D721Med (cell line): ENCODE results near the gene CMKLR1.

ENCODE experiments used
- DNase-seq: peaks from one replicate; pipeline ENCODE4 v3.0.0; 2011; ENCODE audit warnings: low spot score; ENCODE audit not compliant: insufficient read length
- FAIRE-seq: peaks from 2 replicates; lab custom pipeline; 2011; peaks lifted over from hg19 to GRCh38; lab: Jason Lieb, UNC
- TF ChIP-seq, protein P1 (sequence below): IDR thresholded peaks from 2 replicates; pipeline ENCODE4 v1.5.1; 2012; ENCODE audit warnings: mild to moderate bottlenecking, control low read depth; ENCODE audit not compliant: insufficient read depth; ENCODE audit errors: missing control alignments

CMKLR1 gene

GRCh38 chr12:108346727-108347710 is 7.9 kb upstream of the CMKLR1 start:
- no peak for DNase-seq
- TF ChIP-seq, protein P1, sequence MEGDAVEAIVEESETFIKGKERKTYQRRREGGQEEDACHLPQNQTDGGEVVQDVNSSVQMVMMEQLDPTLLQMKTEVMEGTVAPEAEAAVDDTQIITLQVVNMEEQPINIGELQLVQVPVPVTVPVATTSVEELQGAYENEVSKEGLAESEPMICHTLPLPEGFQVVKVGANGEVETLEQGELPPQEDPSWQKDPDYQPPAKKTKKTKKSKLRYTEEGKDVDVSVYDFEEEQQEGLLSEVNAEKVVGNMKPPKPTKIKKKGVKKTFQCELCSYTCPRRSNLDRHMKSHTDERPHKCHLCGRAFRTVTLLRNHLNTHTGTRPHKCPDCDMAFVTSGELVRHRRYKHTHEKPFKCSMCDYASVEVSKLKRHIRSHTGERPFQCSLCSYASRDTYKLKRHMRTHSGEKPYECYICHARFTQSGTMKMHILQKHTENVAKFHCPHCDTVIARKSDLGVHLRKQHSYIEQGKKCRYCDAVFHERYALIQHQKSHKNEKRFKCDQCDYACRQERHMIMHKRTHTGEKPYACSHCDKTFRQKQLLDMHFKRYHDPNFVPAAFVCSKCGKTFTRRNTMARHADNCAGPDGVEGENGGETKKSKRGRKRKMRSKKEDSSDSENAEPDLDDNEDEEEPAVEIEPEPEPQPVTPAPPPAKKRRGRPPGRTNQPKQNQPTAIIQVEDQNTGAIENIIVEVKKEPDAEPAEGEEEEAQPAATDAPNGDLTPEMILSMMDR = no peak
- FAIRE-seq = no peak

DNA sequence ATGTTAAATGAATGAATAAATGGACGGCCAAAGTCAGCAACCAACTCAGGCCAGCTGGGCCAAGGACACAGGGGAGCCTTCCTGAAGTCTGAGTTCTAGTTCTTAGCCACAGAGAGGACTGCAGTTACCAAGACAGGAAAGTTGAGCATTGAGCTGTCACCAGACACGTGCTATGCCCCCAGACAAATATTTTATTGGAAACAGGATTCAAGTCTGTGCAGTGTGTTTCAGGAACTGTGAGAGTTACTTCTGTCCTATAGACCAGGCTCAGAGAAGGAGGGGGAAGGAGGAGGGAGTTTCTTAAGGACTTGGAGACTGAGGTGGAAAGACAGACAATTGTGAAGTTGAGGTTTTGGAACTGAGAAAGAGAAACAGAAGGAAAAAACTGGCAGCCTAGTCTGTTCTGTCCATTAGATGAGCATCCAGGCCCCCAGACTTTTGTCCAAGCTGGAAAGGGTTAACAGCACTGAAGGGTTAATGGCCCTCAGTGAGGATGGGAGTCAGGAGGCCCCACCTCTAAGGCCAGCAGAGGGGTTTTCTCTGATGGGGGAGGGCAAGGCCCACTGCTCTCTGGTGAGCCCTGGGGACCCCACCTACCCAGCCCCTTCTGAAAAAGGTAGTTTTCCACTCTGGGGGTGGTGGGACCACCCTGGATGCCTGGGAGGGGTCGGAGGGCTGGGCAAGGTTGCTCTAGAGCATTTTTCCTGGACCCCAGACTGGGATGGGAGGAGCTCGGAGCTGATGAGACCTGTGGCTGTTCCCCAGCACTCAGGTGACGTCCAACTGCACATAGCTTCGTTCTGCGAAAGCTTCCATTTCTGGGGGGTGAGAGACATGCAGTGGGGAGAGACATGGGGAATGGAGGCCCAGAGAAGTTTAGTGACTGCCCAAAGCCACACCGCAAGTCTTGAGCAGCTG is 6.9 kb upstream of the CMKLR1 start:
- no peak for FAIRE-seq
- TF ChIP-seq, protein P1 = no peak

DNA sequence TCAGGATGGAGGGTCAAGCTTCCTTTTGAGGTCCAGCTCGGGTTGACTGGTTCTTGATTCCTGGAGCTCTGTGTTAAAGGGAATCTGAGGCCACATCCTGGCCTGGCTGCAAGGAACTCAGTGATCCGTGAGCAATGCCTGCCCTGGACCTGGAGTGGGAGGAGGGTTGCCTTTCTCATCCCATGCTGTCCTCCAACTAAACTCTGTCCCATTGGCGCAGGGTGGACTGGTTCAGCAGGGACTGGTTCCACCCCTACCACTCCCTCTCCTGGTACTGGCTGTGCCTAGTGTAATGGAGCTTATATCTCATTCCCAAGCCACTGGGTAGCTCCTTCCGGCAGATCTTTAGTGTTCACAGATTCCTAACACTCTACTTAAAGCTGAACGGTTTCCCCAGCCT is 3.9 kb upstream of the CMKLR1 start:
- TF ChIP-seq, protein P1 = no peak
- DNase-seq (no peak), FAIRE-seq (no peak)

More for the DNA sequence above, 6.9 kb upstream of the CMKLR1 start:
- DNase-seq = no peak

DNA sequence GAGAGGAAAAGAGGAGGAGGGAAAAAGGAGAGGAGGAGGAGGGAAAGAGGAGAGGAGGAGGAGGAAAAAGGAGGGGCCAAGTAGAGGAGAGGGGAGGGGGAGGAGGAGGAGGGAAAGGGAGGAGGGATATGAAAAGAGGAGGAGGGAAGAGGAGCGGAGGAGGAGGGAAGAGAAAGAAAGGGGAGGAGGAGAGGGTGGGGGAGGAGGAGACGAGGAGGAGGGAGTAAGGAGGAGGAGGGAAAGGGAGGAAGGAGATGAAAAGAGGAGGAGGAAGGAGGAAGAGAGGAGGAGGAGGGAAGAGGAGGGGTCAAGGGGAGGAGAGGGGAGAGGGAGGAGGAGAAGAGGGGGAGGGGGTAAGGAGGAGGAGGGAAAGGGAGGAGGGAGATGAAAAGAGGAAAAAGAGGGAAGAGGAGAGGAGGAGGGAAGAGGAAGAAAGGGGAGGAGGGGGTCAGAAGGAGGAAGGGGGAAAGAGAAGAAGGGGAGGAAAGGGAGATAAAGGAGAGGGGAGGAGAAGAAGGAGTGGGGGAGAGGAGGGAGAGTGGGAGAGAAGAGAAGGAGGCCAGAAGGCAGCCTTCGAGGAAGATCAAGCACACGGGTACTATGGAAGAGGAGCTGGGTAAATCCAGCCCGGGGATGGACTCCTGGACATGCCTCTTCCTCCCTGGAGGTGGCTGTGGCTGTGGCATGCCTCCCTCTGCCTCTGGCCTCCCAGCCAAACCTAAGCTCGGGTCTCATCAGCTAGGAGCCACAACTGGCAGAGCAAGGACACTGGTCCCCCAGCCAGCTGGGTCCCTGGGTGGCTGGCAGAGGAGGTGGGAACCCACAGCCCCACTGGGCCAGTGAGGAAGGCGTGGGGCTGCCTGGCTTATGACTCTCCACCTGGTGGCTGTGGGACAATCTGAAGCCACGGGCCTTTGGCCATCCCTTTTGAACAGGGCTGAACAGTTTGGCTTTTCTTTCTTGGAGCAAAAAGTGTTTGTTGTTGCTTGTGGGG is 3.0 kb upstream of the CMKLR1 start:
- no peak for FAIRE-seq
- no peak for DNase-seq
- TF ChIP-seq, protein P1 = no peak

DNA sequence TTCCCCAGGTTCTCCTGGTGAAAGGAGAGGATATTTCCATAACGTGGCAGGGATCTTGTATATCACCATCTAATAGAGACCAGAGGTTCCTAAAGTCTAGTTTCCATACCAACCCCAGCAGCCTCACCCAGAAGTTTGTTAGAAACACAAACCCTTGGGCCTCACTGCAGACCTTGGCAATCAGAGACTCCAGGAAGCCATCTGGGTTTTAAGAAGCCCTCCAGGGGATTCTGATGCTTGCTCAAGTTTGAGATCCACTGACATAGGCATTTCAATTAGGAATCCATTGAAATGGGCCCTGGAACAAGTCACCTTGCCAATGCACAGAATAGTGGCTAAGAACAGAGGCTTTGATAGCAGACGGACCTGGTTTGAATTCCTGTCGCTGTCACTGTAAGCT is 2.2 kb upstream of the CMKLR1 start:
- DNase-seq = no peak
- FAIRE-seq = no peak
- TF ChIP-seq, protein P1 = no peak

DNA sequence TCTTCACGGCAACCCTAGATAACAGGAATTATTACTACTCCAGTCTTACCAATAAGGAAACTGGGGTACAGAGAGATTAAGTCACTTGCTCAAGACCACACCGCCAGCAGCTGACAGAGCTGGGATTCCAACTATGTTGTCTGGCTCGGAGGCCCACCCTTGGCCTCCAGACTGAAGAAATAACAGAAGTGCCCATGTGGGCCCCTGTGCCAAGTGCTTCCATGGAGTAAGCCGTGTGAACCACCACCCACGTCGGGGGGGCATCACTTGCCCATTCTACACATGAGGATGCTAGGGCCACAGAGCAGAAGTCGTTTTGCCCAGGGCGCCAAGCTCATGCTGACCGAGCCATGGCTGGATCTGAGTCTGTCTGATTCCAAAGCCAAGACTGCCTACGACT is 926 bp upstream of the CMKLR1 start:
- DNase-seq = no peak

More for the DNA sequence above, 926 bp upstream of the CMKLR1 start:
- TF ChIP-seq, protein P1 = no peak
- FAIRE-seq = no peak
